HCT116 (cell line): ENCODE measurements around the gene HGS. TPM values are rescaled to one million over a fixed set of nuclear protein-coding genes. Genes with fewer than 3 reads are reported as not detected.

Source experiments
- ATAC-seq: fragments of 200-7000 bp; cut with Tn5 transposase; 2 replicates; pipeline ENCODE4 v1.9.1; 2020; ENCODE audit warnings: mild to moderate bottlenecking, moderate library complexity
- BruUV-seq: library from RNA; stranded (reverse); fragments of 400-500 nt; replicated peaks from 2 replicates; lab custom pipeline; 2021; lab: Mats Ljungman, UMichigan
- CTCF ChIA-PET: fragments of 300-600 bp; sonication (Branson Sonifier 250); formaldehyde crosslinking; loops from one replicate; lab custom pipeline; 2021; ENCODE audit warnings: antibody characterized with exemption; lab: Charles Lee
- POLR2A ChIA-PET: fragments of 300-600, 350-600 bp; sonication (Branson Sonifier 250); formaldehyde crosslinking; loops from one replicate; lab custom pipeline; 2021; ENCODE audit warnings: antibody characterized with exemption; lab: Charles Lee
- RAD21 ChIA-PET, 2 experiments: fragments of 300-600 bp; sonication (Branson Sonifier 250); formaldehyde crosslinking; loops; one replicate each; lab custom pipeline; 2023; ENCODE audit warnings: low total read pairs in 2 of 2; ENCODE audit not compliant: uncharacterized antibody in 2 of 2, unreplicated experiment in 2 of 2, low non-redundant PET in 1 of 2; lab: Charles Lee
- DNase-seq: peaks from one replicate; pipeline ENCODE4 v3.0.0-alpha.2; 2010; ENCODE audit warnings: low read depth, low spot score
- H2AFZ ChIP-seq: fragments of 200-600 bp; shearing (Covaris generic), sonication (generic); 2 replicates; pipeline ENCODE4 v1.6.1; 2017; ENCODE audit warnings: low read depth, mixed run types, mixed read lengths, antibody characterized with exemption, low read length; ENCODE audit not compliant: poor library complexity, severe bottlenecking
- H3K27ac ChIP-seq: 2 replicates; pipeline ENCODE4 v1.5.1; 2012; ENCODE audit warnings: low read depth, low read length
- H3K27me3 ChIP-seq: fragments of 200-600 bp; sonication (generic); 2 replicates; pipeline ENCODE4 v1.6.1; 2016; ENCODE audit warnings: mixed run types, low read length, mixed read lengths; ENCODE audit not compliant: insufficient read depth
- H3K36me3 ChIP-seq, 2 experiments: fragments of 200-500 bp in 1 of 2; fragments of 200-600 bp in 1 of 2; sonication (Bioruptor generic) in 1 of 2; sonication (generic) in 1 of 2; 2 replicates each; pipeline versions ENCODE4 v1.5.1 to v1.6.1; 2014 to 2016; ENCODE audit warnings: low read length in 2 of 2, inconsistent platforms in 1 of 2, mixed read lengths in 1 of 2, mixed run types in 1 of 2; ENCODE audit not compliant: insufficient read depth in 2 of 2, control insufficient read depth in 1 of 2
- H3K4me1 ChIP-seq, 2 experiments: fragments of 200-600 bp in 1 of 2; sonication (generic) in 1 of 2; 2 replicates each; pipeline versions ENCODE4 v1.5.1 to v1.6.1; 2012 to 2017; ENCODE audit warnings: low read length in 2 of 2, inconsistent platforms in 1 of 2, mild to moderate bottlenecking in 1 of 2, mixed read lengths in 1 of 2, mixed run types in 1 of 2, moderate library complexity in 1 of 2; ENCODE audit not compliant: insufficient read depth in 2 of 2, control insufficient read depth in 1 of 2
- H3K4me2 ChIP-seq: fragments of 200-600 bp; sonication (generic); 2 replicates; pipeline ENCODE4 v1.6.1; 2017; ENCODE audit warnings: mixed run types, low read length, mixed read lengths
- H3K4me3 ChIP-seq, 2 experiments: fragments of 200-600 bp in 1 of 2; sonication (generic) in 1 of 2; replicated peaks in 1 of 2; 2 replicates each; pipeline ENCODE4 v1.5.1; 2011 to 2016; ENCODE audit warnings: low read length in 2 of 2, control low read depth in 1 of 2, low read depth in 1 of 2, mild to moderate bottlenecking in 1 of 2, mixed read lengths in 1 of 2, mixed run types in 1 of 2
- H3K79me2 ChIP-seq: fragments of 200-600 bp; sonication (generic); 2 replicates; pipeline ENCODE4 v1.6.1; 2017; ENCODE audit warnings: mild to moderate bottlenecking, mixed run types, low read length, moderate library complexity, mixed read lengths; ENCODE audit not compliant: insufficient read depth
- H3K9ac ChIP-seq: fragments of 200-600 bp; sonication (generic); 2 replicates; pipeline ENCODE4 v1.6.1; 2016; ENCODE audit warnings: low read length, mixed read lengths
- H3K9me2 ChIP-seq: fragments of 200-600 bp; sonication (generic), shearing (Covaris generic); 2 replicates; pipeline ENCODE4 v1.6.1; 2017; ENCODE audit warnings: mixed run types, mild to moderate bottlenecking, moderate library complexity; ENCODE audit not compliant: insufficient read depth
- H3K9me3 ChIP-seq, 2 experiments: fragments of 200-500 bp in 1 of 2; fragments of 200-600 bp in 1 of 2; sonication (Bioruptor generic) in 1 of 2; sonication (generic) in 1 of 2; 2 replicates each; pipeline ENCODE4 v1.6.1; 2014 to 2017; ENCODE audit warnings: low read length in 2 of 2, mixed read lengths in 2 of 2, inconsistent platforms in 1 of 2, low read depth in 1 of 2, mild to moderate bottlenecking in 1 of 2, mixed run types in 1 of 2, moderate library complexity in 1 of 2; ENCODE audit not compliant: control insufficient read depth in 1 of 2, insufficient read depth in 1 of 2
- H4K20me1 ChIP-seq: fragments of 200-600 bp; sonication (generic), shearing (Covaris generic); 2 replicates; pipeline ENCODE4 v1.6.1; 2017; ENCODE audit warnings: mixed run types, mild to moderate bottlenecking, moderate library complexity; ENCODE audit not compliant: insufficient read depth
- CEBPB ChIP-seq: IDR thresholded peaks from 2 replicates; pipeline ENCODE4 v1.6.1; 2012; ENCODE audit warnings: low read depth
- POLR2A ChIP-seq: IDR thresholded peaks from 2 replicates; pipeline ENCODE4 v1.7.0; 2011; ENCODE audit warnings: borderline replicate concordance; ENCODE audit not compliant: insufficient read depth, insufficient read length; ENCODE audit errors: extremely low read depth
- intact Hi-C: fragments of 100-400 bp; cut with micrococcal nuclease; formaldehyde crosslinking; loops from 2 replicates; pipeline ENCODE4 v1.10.0; 2022
- total RNA-seq: library from RNA; stranded (reverse); gene quantifications from one replicate; pipeline ENCODE4 v1.2.1, GENCODE V29; 2021; ENCODE audit not compliant: unreplicated experiment
- TF ChIP-seq, protein P1 (sequence below): IDR thresholded peaks from 2 replicates; pipeline ENCODE4 v1.6.1; 2011; ENCODE audit warnings: mild to moderate bottlenecking, low read length, moderate library complexity; ENCODE audit not compliant: insufficient replicate concordance; ENCODE audit errors: extremely low read depth

HGS gene
- total RNA-seq, 1 experiment from 2014 or later, result 231 TPM

DNA sequence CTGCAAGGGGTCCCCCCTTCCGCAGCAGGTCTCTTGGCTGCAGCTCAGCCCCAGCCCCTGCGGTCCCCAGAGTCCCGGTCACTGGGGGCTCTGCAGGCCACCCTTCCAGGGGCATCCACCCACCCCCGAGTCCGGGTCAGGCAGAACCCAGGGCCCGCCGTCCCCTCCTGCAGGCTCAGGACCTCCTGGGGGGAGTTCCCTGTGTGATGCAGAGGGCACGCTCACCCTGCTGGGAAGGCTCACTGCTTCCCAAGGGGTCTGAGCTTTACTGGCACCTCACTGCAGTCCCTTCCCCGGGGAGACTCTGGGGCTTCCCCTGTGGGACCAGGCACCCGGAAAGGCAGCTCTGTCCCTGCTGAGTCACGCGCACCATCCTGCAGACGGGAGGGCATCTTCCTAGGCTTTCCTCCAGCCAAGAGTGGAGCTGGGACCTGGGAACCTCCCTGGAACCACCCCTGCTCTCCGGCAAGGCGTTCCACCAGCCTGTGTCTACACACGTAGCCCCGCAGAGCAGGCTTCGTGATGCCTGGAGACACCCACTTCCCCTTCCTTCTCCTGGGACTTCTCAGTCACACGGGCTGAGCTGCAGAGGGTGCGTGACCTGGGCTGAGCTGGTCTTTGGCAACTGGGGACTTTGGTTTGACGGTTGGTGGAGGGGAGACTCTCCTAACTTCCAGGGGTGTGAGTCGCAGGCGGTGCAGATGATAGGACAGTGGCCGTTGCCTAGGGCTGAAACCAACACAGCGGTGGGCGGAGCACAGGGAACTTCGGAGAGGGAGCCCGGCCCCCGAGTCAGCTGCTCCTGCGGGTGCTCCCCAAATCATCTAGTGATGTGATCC lies 51.7 kb downstream of the HGS start:
- peak; percentile 77 for ATAC-seq
- TF ChIP-seq POLR2A, result no peak
- no peak for TF ChIP-seq CEBPB
- TF ChIP-seq, protein P1, sequence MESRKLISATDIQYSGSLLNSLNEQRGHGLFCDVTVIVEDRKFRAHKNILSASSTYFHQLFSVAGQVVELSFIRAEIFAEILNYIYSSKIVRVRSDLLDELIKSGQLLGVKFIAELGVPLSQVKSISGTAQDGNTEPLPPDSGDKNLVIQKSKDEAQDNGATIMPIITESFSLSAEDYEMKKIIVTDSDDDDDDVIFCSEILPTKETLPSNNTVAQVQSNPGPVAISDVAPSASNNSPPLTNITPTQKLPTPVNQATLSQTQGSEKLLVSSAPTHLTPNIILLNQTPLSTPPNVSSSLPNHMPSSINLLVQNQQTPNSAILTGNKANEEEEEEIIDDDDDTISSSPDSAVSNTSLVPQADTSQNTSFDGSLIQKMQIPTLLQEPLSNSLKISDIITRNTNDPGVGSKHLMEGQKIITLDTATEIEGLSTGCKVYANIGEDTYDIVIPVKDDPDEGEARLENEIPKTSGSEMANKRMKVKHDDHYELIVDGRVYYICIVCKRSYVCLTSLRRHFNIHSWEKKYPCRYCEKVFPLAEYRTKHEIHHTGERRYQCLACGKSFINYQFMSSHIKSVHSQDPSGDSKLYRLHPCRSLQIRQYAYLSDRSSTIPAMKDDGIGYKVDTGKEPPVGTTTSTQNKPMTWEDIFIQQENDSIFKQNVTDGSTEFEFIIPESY, result no peak
- no peaks in the 10 kb centered on the region for H3K79me2 ChIP-seq
- H2AFZ ChIP-seq, result peak overlapping the region; percentile 84
- intact Hi-C loops, result no loop called here
- H4K20me1 ChIP-seq, result no peaks in the 10 kb centered on the region
- RAD21 ChIA-PET, result interaction anchor here in 1 of 2 experiments (1.1 kb wide), 1 partner anchor 98 kb away, joined by 4 read pairs; the partner anchor contains the start of gene MCRIP1
- H3K9me3 ChIP-seq, result no peaks in the 10 kb centered on the region
- no peak for DNase-seq
- BruUV-seq, result no TSS peak
- CTCF ChIA-PET, result interaction anchor here (0.8 to 2.0 kb wide), 8 partner anchors 8 to 288 kb away, joined by 3 to 6 read pairs (median 3); partner anchors contain the start of genes CENPX, LRRC45 and MRPL12
- POLR2A ChIA-PET, result interaction anchor here (0.5 to 1.4 kb wide), 4 partner anchors 13 to 134 kb away, joined by 3 to 7 read pairs (median 4); partner anchors contain the start of gene MCRIP1
- no peaks in the 10 kb centered on the region for H3K9me2 ChIP-seq
- peak overlapping the region; percentile 42 to 55 for H3K4me3 ChIP-seq
- no peaks in the 10 kb centered on the region for H3K36me3 ChIP-seq
- peaks cover 23 to 30% of the 10 kb centered on the region in 2 experiments for H3K4me1 ChIP-seq
- peak overlapping the region; percentile 87 for H3K4me2 ChIP-seq
- peak overlapping the region; percentile 53 for H3K27ac ChIP-seq
- H3K9ac ChIP-seq, result peak overlapping the region; percentile 42
- no peaks in the 10 kb centered on the region for H3K27me3 ChIP-seq
